GM13977 (cell line): ENCODE measurements around the gene BRD2.

Source experiments
- DNase-seq: peaks from one replicate; pipeline ENCODE4 v3.0.0; 2012; ENCODE audit warnings: low spot score
- CTCF ChIP-seq: IDR thresholded peaks from 2 replicates; pipeline ENCODE4 v1.5.1; 2012; ENCODE audit warnings: mild to moderate bottlenecking, control low read depth; ENCODE audit not compliant: insufficient read depth; ENCODE audit errors: extremely low read depth, missing control alignments
- in situ Hi-C: fragments of 300-500 bp; cut with MboI; formaldehyde crosslinking; loops from one replicate; pipeline ENCODE4 v1.12.0; 2022; ENCODE audit warnings: low sequenced_read_pairs, low pct_unique_long_range_greater_than_20kb, mixed read lengths, inconsistent platforms; ENCODE audit not compliant: unreplicated experiment

Gene BRD2

GRCh38 chr6:33017694-33018353 lies 49.4 kb downstream of the BRD2 start:
- in situ Hi-C loops, result no loop called here
- TF ChIP-seq CTCF, result no peak
- DNase-seq, result peak; percentile 9

- in situ Hi-C loops, result no loop called here
- peak; percentile 12 for DNase-seq
- no peak for TF ChIP-seq CTCF
Measured at GRCh38 chr6:33018418-33018817, 50.0 kb downstream of the BRD2 start.

- TF ChIP-seq CTCF, result no peak
- in situ Hi-C loops, result no loop called here
- peak; percentile 63 for DNase-seq
Measured at GRCh38 chr6:33018904-33019303, 50.5 kb downstream of the BRD2 start.

GRCh38 chr6:33019372-33019771 lies 51.0 kb downstream of the BRD2 start:
- in situ Hi-C loops, result no loop called here
- TF ChIP-seq CTCF, result no peak
- no peak for DNase-seq

GRCh38 chr6:33021917-33022316 lies 53.5 kb downstream of the BRD2 start:
- TF ChIP-seq CTCF, result no peak
- in situ Hi-C loops, result no loop called here
- peak; percentile 1 for DNase-seq

GRCh38 chr6:33023536-33023935 lies 55.1 kb downstream of the BRD2 start:
- no peak for TF ChIP-seq CTCF
- in situ Hi-C loops, result no loop called here
- DNase-seq, result no peak
